Natural killer cell (primary cell): ENCODE data around the gene B4GALT7. TPM values are rescaled to one million over a fixed set of nuclear protein-coding genes. Genes with fewer than 3 reads are reported as not detected.

Source experiments
- ATAC-seq, 3 donors: fragments of 150-1000 bp in 2 of 3; fragments of 200-7000 bp in 1 of 3; cut with Tn5 transposase; 1 replicate in 1 of 3; 2 replicates in 2 of 3; pipeline ENCODE4 v1.10.0; 2021; ENCODE audit warnings: mild to moderate bottlenecking in 2 of 3, moderate library complexity in 2 of 3
- DNase-seq, 2 donors: peaks; one replicate each; pipeline versions ENCODE4 v3.0.0 to v3.0.0-alpha.2; 2013 to 2021; ENCODE audit warnings: mixed read lengths in 1 of 2
- H3K27ac ChIP-seq: one replicate; pipeline ENCODE4 v1.5.1; 2013; ENCODE audit warnings: mild to moderate bottlenecking, low read length
- H3K27me3 ChIP-seq: one replicate; pipeline ENCODE4 v1.6.1; 2013; ENCODE audit warnings: low read length; ENCODE audit not compliant: control insufficient read depth, insufficient read depth
- H3K36me3 ChIP-seq: one replicate; pipeline ENCODE4 v1.6.1; 2013; ENCODE audit warnings: low read length; ENCODE audit not compliant: control insufficient read depth, insufficient read depth
- H3K4me1 ChIP-seq: one replicate; pipeline ENCODE4 v1.6.1; 2013; ENCODE audit warnings: low read length; ENCODE audit not compliant: control insufficient read depth, insufficient read depth
- H3K4me3 ChIP-seq: one replicate; pipeline ENCODE4 v1.5.1; 2013; ENCODE audit warnings: low read length
- H3K9me3 ChIP-seq: one replicate; pipeline ENCODE4 v1.6.1; 2013; ENCODE audit warnings: low read length; ENCODE audit not compliant: control insufficient read depth, insufficient read depth
- H3K27ac Mint-ChIP-seq, 2 donors: one replicate each; pipeline ENCODE4 v1.8.0; 2022; ENCODE audit warnings: mild to moderate bottlenecking in 2 of 2, mixed read lengths in 2 of 2, moderate library complexity in 1 of 2
- H3K27me3 Mint-ChIP-seq, 2 donors: one replicate each; pipeline ENCODE4 v1.8.0; 2022; ENCODE audit warnings: low read depth in 2 of 2, mixed read lengths in 2 of 2
- H3K36me3 Mint-ChIP-seq: one replicate; pipeline ENCODE4 v1.8.0; 2022; ENCODE audit warnings: mixed read lengths
- H3K4me1 Mint-ChIP-seq, 2 donors: one replicate each; pipeline ENCODE4 v1.8.0; 2022; ENCODE audit warnings: mixed read lengths in 2 of 2
- H3K4me3 Mint-ChIP-seq: one replicate; pipeline ENCODE4 v1.8.0; 2022; ENCODE audit warnings: mild to moderate bottlenecking, moderate library complexity, mixed read lengths
- H3K9me3 Mint-ChIP-seq, 2 donors: one replicate each; pipeline ENCODE4 v1.8.0; 2022; ENCODE audit warnings: mixed read lengths in 2 of 2
- CTCF ChIP-seq: fragments of 200-600 bp; IDR thresholded peaks from one replicate; pipeline ENCODE4 v1.8.0; 2022; ENCODE audit warnings: antibody characterized with exemption
- WGBS: methylation state at CpG from one replicate; pipeline ENCODE4 v1.1.7; 2013; ENCODE audit warnings: missing lambda C conversion rate; ENCODE audit not compliant: insufficient coverage; 5-methylcytosine and 5-hydroxymethylcytosine counted together
- intact Hi-C: fragments of 100-400 bp; cut with micrococcal nuclease; formaldehyde crosslinking; loops from one replicate; pipeline ENCODE4 v1.14.2; 2022
- total RNA-seq, 4 donors: library from RNA; stranded (reverse); fragments of 120-200 nt in 1 of 4; gene quantifications; one replicate each; pipeline versions ENCODE4 v1.2.3 to v1.2.4, GENCODE V29; 2013 to 2022

Gene B4GALT7
- total RNA-seq, 3 donors from 2014 or later (not counting 1 experiment from before 2014, with no cell fraction given): 28.7 to 38.5 (median 28.7) TPM

DNA sequence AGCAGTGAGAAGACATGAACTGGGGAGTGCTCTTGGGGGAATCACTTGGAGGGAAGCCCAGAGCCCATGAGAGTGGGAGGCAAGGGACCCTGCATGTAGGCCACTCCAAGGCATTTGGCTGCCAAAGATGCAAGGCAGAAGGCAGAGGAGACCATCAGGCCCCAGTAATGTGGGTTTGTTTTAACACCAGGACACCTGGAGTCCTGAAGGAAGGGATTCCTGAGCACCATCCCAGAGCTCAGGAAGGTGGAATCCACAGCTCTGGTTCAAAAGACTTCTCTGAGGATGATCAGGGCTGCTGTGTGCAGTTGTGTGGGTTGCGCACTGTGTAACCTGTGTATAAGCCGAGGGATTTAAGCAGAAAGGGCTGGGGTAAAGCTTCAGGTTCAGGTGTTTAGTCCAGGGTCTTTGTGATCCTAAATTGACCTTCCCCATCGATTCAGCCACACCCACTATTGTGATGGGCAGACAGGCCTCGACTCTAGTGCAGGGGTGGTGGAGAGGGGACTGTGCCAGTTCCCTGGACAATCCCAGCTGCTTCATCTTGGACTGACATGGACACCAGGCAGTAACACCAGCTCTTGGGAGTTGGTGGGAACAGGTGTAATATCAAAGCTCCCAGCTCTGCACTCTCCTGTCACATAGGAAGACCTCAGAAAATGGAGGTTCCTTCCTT lies 11.0 kb downstream of the B4GALT7 start:
- Mint-ChIP-seq H3K27me3 (no peaks in the 10 kb centered on the region), H3K4me1 (peaks cover 0 to 8% of the 10 kb centered on the region in 2 donors), H3K9me3 (no peaks in the 10 kb centered on the region), H3K36me3 (no peaks in the 10 kb centered on the region), H3K4me3 (no peak overlapping the region), H3K27ac (no peak overlapping the region)
- Histone ChIP-seq H3K9me3 (no peaks in the 10 kb centered on the region), H3K27me3 (no peaks in the 10 kb centered on the region), H3K4me3 (no peak overlapping the region), H3K4me1 (peaks cover 4% of the 10 kb centered on the region), H3K27ac (no peak overlapping the region), H3K36me3 (peaks cover 3% of the 10 kb centered on the region)
- intact Hi-C loops: no loop called here
- ATAC-seq: no peak
- no peak for TF ChIP-seq CTCF
- DNase-seq: no peak
- 98% methylated on average over 4 of the region's 4 CpGs for WGBS

DNA sequence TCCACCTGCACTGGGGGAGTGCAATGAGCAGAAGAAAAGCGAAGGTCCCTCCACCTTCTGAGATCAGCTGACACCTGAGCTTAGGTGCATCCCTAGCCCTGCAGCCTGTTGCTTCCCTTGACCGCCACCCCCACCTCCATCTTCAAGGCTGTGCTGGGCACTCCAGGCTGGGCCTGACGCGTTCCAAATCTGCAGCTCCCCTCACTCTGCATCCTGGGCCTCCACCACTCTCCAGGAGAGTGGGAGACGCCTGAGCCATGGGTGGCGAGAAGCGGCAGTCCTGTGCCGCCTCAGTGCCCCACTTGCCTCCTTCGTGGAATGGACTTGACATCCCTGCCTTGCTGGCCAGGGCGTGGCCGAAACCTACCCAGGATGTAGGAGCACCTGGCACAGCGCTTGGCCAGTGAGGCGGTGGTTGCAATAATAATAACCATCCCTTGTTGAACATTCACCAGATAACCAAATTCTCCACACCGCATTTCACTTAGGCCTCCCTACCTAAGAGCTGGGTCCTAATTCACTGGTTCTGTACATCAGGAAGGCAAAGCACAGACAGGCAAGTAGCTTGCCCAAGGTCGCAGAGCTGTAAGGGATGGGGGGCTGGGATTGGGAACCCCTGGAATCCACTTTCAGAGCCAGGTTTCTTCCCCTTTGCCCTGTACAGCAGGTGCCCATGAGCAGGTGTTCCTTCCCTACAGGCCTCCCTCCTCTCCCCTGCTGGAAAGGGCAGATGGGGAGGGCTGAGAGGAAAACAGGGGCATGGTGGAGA lies 11.7 kb downstream of the B4GALT7 start:
- H3K27ac Mint-ChIP-seq: peak overlapping the region in 1 of 2 donors; percentile 48
- ATAC-seq (no peak), DNase-seq (no peak)
- Histone ChIP-seq H3K36me3 (peaks cover 3% of the 10 kb centered on the region), H3K4me3 (no peak overlapping the region), H3K9me3 (no peaks in the 10 kb centered on the region), H3K4me1 (peaks cover 4% of the 10 kb centered on the region), H3K27ac (no peak overlapping the region), H3K27me3 (no peaks in the 10 kb centered on the region)
- no peak overlapping the region for H3K4me3 Mint-ChIP-seq
- no peaks in the 10 kb centered on the region for H3K27me3 Mint-ChIP-seq
- no peaks in the 10 kb centered on the region for H3K9me3 Mint-ChIP-seq
- TF ChIP-seq CTCF: no peak
- H3K36me3 Mint-ChIP-seq: no peaks in the 10 kb centered on the region
- intact Hi-C loops: no loop called here
- H3K4me1 Mint-ChIP-seq: peaks cover 0 to under 1% of the 10 kb centered on the region in 2 donors
- 95% methylated on average over 15 of the region's 15 CpGs for WGBS

DNA sequence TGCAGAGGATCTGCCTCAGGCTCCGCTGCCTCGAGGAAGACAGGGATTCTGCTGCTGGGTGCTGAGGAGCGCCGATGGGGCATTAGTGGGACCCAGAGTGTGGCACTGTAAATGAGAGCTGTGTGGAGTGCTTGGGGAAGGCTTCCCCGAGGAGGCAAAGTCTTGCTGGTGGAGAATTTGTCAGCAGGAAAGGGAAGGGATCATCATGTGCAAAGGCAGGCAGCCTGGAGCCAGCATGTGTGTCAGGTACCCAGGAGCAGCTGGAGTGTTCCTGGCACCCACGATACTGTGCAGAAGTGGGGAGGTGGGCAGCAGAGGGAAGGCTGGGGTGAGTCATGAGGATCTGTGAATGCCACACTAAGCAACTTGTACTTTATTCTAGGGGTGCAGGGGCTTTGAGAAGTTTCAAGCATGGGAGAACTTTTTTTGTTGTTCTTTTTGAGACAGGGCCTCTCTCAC lies 12.3 kb downstream of the B4GALT7 start:
- DNase-seq (no peak), ATAC-seq (no peak)
- WGBS: 89% methylated on average over 6 of the region's 6 CpGs
- H3K4me1 Mint-ChIP-seq: no peaks in the 10 kb centered on the region
- Histone ChIP-seq H3K4me3 (no peak overlapping the region), H3K27ac (no peak overlapping the region), H3K9me3 (no peaks in the 10 kb centered on the region), H3K4me1 (peaks cover 2% of the 10 kb centered on the region), H3K27me3 (no peaks in the 10 kb centered on the region), H3K36me3 (peaks cover 3% of the 10 kb centered on the region)
- H3K36me3 Mint-ChIP-seq: no peaks in the 10 kb centered on the region
- H3K4me3 Mint-ChIP-seq: no peak overlapping the region
- H3K27me3 Mint-ChIP-seq: no peaks in the 10 kb centered on the region
- H3K27ac Mint-ChIP-seq: peak overlapping the region in 1 of 2 donors; percentile 48
- intact Hi-C loops: no loop called here
- TF ChIP-seq CTCF: no peak
- no peaks in the 10 kb centered on the region for H3K9me3 Mint-ChIP-seq
